MCF 10A (cell line): ENCODE measurements around the gene SIGLEC1. TPM values are rescaled to one million over a fixed set of nuclear protein-coding genes. Genes with fewer than 3 reads are reported as not detected.

ENCODE experiments used
- BruUV-seq: library from RNA; stranded (reverse); fragments of 400-500 nt; replicated peaks from 2 replicates; lab custom pipeline; 2021; lab: Mats Ljungman, UMichigan
- CTCF ChIA-PET: fragments of 300-600 bp; sonication (Branson Sonifier 250); formaldehyde crosslinking; extraction: SDS; loops from one replicate; lab custom pipeline; 2021; ENCODE audit warnings: antibody characterized with exemption, inconsistent platforms; lab: Yijun Ruan, JAX
- POLR2A ChIA-PET: fragments of 300-600, 350-650 bp; sonication (Branson Sonifier 250); formaldehyde crosslinking; extraction: SDS; loops from one replicate; lab custom pipeline; 2020; ENCODE audit warnings: antibody characterized with exemption, inconsistent platforms; lab: Yijun Ruan, JAX
- DNase-seq: peaks from one replicate; pipeline ENCODE4 v3.0.0-alpha.2; 2018; ENCODE audit not compliant: unreplicated experiment
- H3K27ac Mint-ChIP-seq: one replicate; pipeline ENCODE4 v1.8.0; 2022; ENCODE audit warnings: mild to moderate bottlenecking, low read depth, mixed read lengths; ENCODE audit not compliant: unreplicated experiment
- H3K27me3 Mint-ChIP-seq: one replicate; pipeline ENCODE4 v1.8.0; 2022; ENCODE audit warnings: mixed read lengths; ENCODE audit not compliant: insufficient read depth, unreplicated experiment
- H3K36me3 Mint-ChIP-seq: one replicate; pipeline ENCODE4 v1.8.0; 2022; ENCODE audit warnings: mild to moderate bottlenecking, moderate library complexity, mixed read lengths; ENCODE audit not compliant: insufficient read depth, unreplicated experiment
- H3K4me1 Mint-ChIP-seq: one replicate; pipeline ENCODE4 v1.8.0; 2022; ENCODE audit warnings: mixed read lengths; ENCODE audit not compliant: insufficient read depth, unreplicated experiment
- H3K4me3 Mint-ChIP-seq: one replicate; pipeline ENCODE4 v1.8.0; 2022; ENCODE audit warnings: mild to moderate bottlenecking, moderate library complexity, mixed read lengths; ENCODE audit not compliant: unreplicated experiment
- H3K9me3 Mint-ChIP-seq: one replicate; pipeline ENCODE4 v1.8.0; 2022; ENCODE audit warnings: mixed read lengths; ENCODE audit not compliant: unreplicated experiment
- CTCF ChIP-seq: fragments of 200-600 bp; IDR thresholded peaks from one replicate; pipeline ENCODE4 v1.8.0; 2022; ENCODE audit warnings: antibody characterized with exemption, mild to moderate bottlenecking; ENCODE audit not compliant: unreplicated experiment
- intact Hi-C: fragments of 100-400 bp; cut with micrococcal nuclease; formaldehyde crosslinking; loops from 2 replicates; pipeline ENCODE4 v1.14.1; 2022
- total RNA-seq: library from RNA; stranded (reverse); gene quantifications from 2 replicates; pipeline ENCODE4 v1.2.3, GENCODE V29; 2022

SIGLEC1 gene
- total RNA-seq, 1 experiment from 2014 or later: not detected

DNA sequence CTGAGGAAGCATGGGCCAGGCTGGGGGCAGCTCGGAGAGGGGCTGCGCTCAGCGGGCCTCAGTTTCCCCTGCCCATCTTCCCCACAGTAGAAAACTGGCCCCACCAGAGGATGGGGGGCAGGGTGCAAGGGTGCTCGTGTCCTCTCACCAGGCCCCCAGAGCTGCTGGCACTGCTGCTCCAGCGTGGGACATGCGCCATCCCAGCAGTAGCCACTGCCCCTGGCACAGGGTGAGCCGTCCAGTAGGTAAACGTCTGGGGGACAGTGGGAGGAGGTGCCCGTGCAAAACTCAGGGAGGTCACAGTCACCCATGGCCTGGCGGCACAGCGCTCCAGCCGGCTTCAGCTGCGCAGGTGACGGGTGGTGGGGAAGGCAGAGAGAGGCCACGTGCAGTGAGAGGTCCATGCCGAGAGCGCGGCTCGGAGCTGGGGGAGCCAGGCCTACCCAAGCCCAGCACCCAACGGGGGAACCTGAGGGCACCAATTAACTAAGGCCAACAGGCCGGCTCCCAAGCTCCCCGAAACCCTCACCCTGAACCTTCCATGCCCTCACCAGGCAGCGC lies 40.3 kb downstream of the SIGLEC1 start:
- Mint-ChIP-seq H3K9me3 (no peaks in the 10 kb centered on the region), H3K4me3 (no peak overlapping the region), H3K36me3 (no peaks in the 10 kb centered on the region), H3K27me3 (peaks cover 50% of the 10 kb centered on the region), H3K4me1 (no peaks in the 10 kb centered on the region), H3K27ac (no peak overlapping the region)
- no peak for TF ChIP-seq CTCF
- no TSS peak for BruUV-seq
- no peak for DNase-seq
- ChIA-PET POLR2A (no interaction called here), CTCF (interaction anchor here (0.6 to 2.2 kb wide), 4 partner anchors 14 to 599 kb away, joined by 3 to 15 read pairs (median 4); no protein-coding TSS in a partner anchor)
- intact Hi-C loops: loop anchor here (10.0 kb wide), 1 partner anchor 107 kb away; no protein-coding TSS in a partner anchor

DNA sequence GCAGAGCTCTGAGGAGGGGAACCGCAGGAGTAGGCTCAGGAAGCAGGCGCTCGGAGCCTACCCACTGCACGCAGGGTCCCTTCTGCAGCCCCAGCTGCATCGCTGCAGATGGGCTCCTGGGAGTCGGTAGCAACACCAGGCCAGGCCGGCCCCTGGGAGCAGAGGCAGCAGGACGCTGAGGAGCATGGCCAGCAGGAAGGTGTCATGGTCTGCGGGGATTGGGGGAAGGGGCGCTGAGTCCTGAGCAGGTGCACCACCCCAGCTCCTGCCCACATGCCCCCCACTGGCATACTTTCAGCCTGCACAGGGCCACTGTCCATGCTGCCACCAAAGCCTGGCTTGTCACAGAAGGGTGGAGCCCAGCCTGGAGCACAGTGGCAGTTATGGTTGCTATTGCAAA lies 41.5 kb downstream of the SIGLEC1 start:
- BruUV-seq: no TSS peak
- no peak for DNase-seq
- H3K36me3 Mint-ChIP-seq: no peaks in the 10 kb centered on the region
- no peaks in the 10 kb centered on the region for H3K4me1 Mint-ChIP-seq
- no peak overlapping the region for H3K27ac Mint-ChIP-seq
- no peak for TF ChIP-seq CTCF
- ChIA-PET CTCF (interaction anchor here (0.6 to 2.2 kb wide), 4 partner anchors 24 to 547 kb away, joined by 3 to 15 read pairs (median 3); no protein-coding TSS in a partner anchor), POLR2A (interaction anchor here (1.0 kb wide), 1 partner anchor 12 kb away, joined by 3 read pairs; no protein-coding TSS in a partner anchor)
- intact Hi-C loops: loop anchor here (10.0 kb wide), 1 partner anchor 106 kb away; no protein-coding TSS in a partner anchor
- peaks cover 40% of the 10 kb centered on the region for H3K27me3 Mint-ChIP-seq
- H3K4me3 Mint-ChIP-seq: no peak overlapping the region
- H3K9me3 Mint-ChIP-seq: no peaks in the 10 kb centered on the region

GRCh38 chr20:3670511-3670910 lies 41.9 kb downstream of the SIGLEC1 start:
- no peak overlapping the region for H3K4me3 Mint-ChIP-seq
- no TSS peak for BruUV-seq
- H3K9me3 Mint-ChIP-seq: no peaks in the 10 kb centered on the region
- ChIA-PET CTCF (interaction anchor here (1.1 to 2.2 kb wide), 2 partner anchors 24 to 40 kb away, joined by 3 to 15 read pairs; no protein-coding TSS in a partner anchor), POLR2A (interaction anchor here (1.0 kb wide), 1 partner anchor 12 kb away, joined by 3 read pairs; no protein-coding TSS in a partner anchor)
- peaks cover 36% of the 10 kb centered on the region for H3K27me3 Mint-ChIP-seq
- no peak for DNase-seq
- no peaks in the 10 kb centered on the region for H3K36me3 Mint-ChIP-seq
- H3K4me1 Mint-ChIP-seq: no peaks in the 10 kb centered on the region
- H3K27ac Mint-ChIP-seq: no peak overlapping the region
- no peak for TF ChIP-seq CTCF
- intact Hi-C loops: loop anchor here (10.0 kb wide), 1 partner anchor 106 kb away; no protein-coding TSS in a partner anchor

GRCh38 chr20:3669710-3670367 lies 42.6 kb downstream of the SIGLEC1 start:
- intact Hi-C loops: loop anchor here (10.0 kb wide), 1 partner anchor 105 kb away; no protein-coding TSS in a partner anchor
- Mint-ChIP-seq H3K36me3 (no peaks in the 10 kb centered on the region), H3K4me3 (no peak overlapping the region), H3K27me3 (peaks cover 34% of the 10 kb centered on the region), H3K4me1 (no peaks in the 10 kb centered on the region), H3K27ac (no peak overlapping the region), H3K9me3 (no peaks in the 10 kb centered on the region)
- ChIA-PET CTCF (interaction anchor here (1.1 kb wide), 1 partner anchor 25 kb away, joined by 3 read pairs; no protein-coding TSS in a partner anchor), POLR2A (interaction anchor here (0.6 to 1.0 kb wide), 2 partner anchors 11 to 53 kb away, joined by 3 read pairs; no protein-coding TSS in a partner anchor)
- BruUV-seq: no TSS peak
- TF ChIP-seq CTCF: no peak
- no peak for DNase-seq
